GM18517 (cell line): ENCODE measurements around the gene CLEC4M.
"Not testable (repeated sequence)": the region's sequence is repeated elsewhere in the genome, so short reads cannot be mapped to it uniquely, and the experiment has no call there.

ENCODE experiments used
- ATAC-seq: cut with Tn5 transposase; IDR thresholded peaks from one replicate; pipeline ENCODE4 v1.9.1; 2021; ENCODE audit warnings: mild to moderate bottlenecking, moderate library complexity; ENCODE audit not compliant: unreplicated experiment

Gene CLEC4M

GRCh38 chr19:7799640-7800355 lies 36.8 kb downstream of the CLEC4M start:
- no peak for ATAC-seq

GRCh38 chr19:7801020-7801570 lies 38.1 kb downstream of the CLEC4M start:
- ATAC-seq, result no peak

DNA sequence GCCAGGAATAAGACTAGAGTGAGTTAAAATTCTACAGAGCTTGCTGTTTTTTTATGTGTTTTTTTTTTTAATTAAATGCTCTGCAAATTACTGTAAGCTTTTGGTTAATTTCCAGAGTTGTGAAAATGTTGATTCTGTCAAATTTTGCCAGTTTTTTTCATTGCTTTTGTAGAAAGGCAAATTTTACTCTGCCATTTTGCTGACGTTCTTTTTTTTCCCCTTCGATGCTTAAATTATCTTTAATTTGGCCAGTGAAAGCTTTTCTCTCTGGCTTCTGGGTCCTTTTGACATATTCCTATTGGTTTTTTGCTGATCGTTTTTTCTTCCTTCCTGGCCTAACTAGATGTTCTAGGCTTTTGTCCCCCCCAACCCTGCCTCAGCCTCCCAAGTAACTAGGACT lies 43.2 kb downstream of the CLEC4M start:
- no peak for ATAC-seq

GRCh38 chr19:7806876-7807275 lies 43.8 kb downstream of the CLEC4M start:
- no peak for ATAC-seq

GRCh38 chr19:7808108-7808507 lies 45.1 kb downstream of the CLEC4M start:
- no peak for ATAC-seq

DNA sequence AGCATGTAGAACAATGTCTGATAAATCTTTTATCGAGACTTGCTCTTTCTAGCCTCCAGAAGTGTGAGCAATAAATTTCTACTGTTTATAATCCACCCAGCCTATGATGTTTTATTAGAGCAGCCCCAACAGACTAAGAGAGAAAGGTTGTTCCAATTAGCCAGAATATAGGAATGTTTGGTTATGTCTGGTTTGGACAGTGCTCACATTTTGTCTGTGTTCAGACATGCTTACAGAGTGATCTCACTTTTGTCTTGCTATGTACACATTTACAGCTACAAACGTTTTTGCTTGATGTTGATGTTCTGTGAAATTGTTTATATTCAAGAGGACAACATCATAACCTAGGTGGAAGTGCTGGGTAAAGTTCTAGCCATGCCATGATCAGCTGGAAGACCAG lies 48.9 kb downstream of the CLEC4M start:
- ATAC-seq, result no peak

- no peak for ATAC-seq
Observed at GRCh38 chr19:7815325-7815724, 52.3 kb downstream of the CLEC4M start.

- ATAC-seq, result not testable (repeated sequence)
Observed at GRCh38 chr19:7816040-7816439, 53.0 kb downstream of the CLEC4M start.

DNA sequence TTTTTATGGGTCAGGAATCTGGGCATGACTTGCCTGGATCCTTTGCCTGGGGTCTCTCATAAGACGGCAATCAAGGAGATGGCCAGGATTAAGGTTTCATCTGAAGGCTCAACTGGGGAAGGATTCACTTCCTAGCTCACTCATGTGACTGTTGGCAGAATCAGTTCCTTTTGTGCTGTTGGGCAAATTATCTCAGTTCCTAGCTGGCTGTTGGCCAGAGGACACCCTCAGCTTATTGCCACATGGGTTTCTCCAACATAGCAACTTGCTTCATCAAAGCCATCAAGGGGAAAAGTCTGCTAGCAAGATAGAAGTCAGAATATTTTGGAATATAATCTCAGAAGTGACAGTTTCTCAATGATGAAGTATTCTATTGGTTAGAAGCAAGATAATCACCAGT lies 54.8 kb downstream of the CLEC4M start:
- no peak for ATAC-seq

GRCh38 chr19:7818806-7819205 lies 55.8 kb downstream of the CLEC4M start:
- no peak for ATAC-seq
